Vagina (tissue), 2 donors: ENCODE measurements around the gene EML6.

Source experiments
- CTCF ChIP-seq, 3 experiments: fragments of 450-650 bp in 2 of 3; fragments of 200-600 bp in 1 of 3; sonication (generic) in 1 of 3; IDR thresholded peaks; one replicate each; pipeline ENCODE4 v1.5.1; 2017 to 2019; ENCODE audit warnings: antibody characterized with exemption in 3 of 3, mild to moderate bottlenecking in 2 of 3, moderate library complexity in 2 of 3
- POLR2A ChIP-seq, 2 donors: fragments of 450-650 bp; IDR thresholded peaks; one replicate each; pipeline ENCODE4 v1.6.1; 2017; ENCODE audit warnings: antibody characterized with exemption in 2 of 2, mild to moderate bottlenecking in 2 of 2, moderate library complexity in 2 of 2
- POLR2AphosphoS5 ChIP-seq, 2 donors: sonication (generic); formaldehyde crosslinking; IDR thresholded peaks; one replicate each; pipeline ENCODE4 v1.9.0; 2017; ENCODE audit warnings: antibody characterized with exemption in 2 of 2, mild to moderate bottlenecking in 2 of 2, low read depth in 1 of 2; ENCODE audit not compliant: insufficient read depth in 1 of 2

DNA sequence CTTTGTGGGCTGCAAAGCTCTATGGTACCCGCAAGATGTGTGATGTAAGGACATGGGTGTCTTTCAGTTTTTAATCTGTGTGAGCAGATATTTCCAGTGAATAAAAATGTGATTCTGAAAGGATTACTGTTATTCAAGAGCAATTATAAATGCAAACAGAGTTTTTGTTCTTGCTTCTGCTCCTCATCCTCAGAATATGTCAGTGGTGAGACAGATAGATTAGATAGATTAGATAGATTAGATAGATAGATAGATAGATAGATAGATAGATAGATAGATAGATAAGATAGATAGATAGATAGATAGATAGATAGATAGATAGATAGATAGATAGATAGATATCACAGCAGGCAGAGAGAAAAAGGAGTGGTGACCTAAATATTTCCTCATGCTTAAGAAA lies 184.2 kb downstream of the EML6 start:
- TF ChIP-seq CTCF (IDR thresholded peaks at IDR 0.05) (no peak), POLR2AphosphoS5 (IDR thresholded peaks at IDR 0.05; ENCODE audit: insufficient read depth in 1 of 2, low read depth in 1 of 2) (no peak), POLR2A (IDR thresholded peaks at IDR 0.05) (no peak)
